ENCODE data around the gene ZSCAN4. TPM values are rescaled to one million over a fixed set of nuclear protein-coding genes. Genes with fewer than 3 reads are reported as not detected.

The ZSCAN4 gene
- total and polyA plus RNA-seq, 12 donors: 0.07 to 0.16 (median 0.14) TPM; not detected in 9

- 76 to 100% (median 85%) methylated on average over 1 to 2 of the region's 2 CpGs for WGBS, 4 donors
Observed at GRCh38 chr19:57653689-57654088, 15.0 kb upstream of the ZSCAN4 start.

GRCh38 chr19:57655443-57655842 is 13.3 kb upstream of the ZSCAN4 start:
- 90 to 100% (median 95%) methylated on average over 1 of the region's 1 CpG for WGBS, 4 donors
- intact Hi-C loops (cut with DNase I): no loop called here
- Histone ChIP-seq H3K36me3 (replicated peaks in 1 of 2) (no peaks in the 10 kb centered on the region), H3K27ac (no peak overlapping the region), H3K4me1 (replicated peaks in 1 of 2) (no peaks in the 10 kb centered on the region), H3K27me3 (no peaks in the 10 kb centered on the region), H3K4me3 (no peak overlapping the region), H3K9me3 (replicated peaks in 1 of 3) (no peaks in the 10 kb centered on the region)
- TF ChIP-seq CTCF (IDR thresholded peaks at IDR 0.05): no peak
- no peak for TF ChIP-seq POLR2A (IDR thresholded peaks at IDR 0.05)
- no peak for DNase-seq

More at GRCh38 chr19:57653689-57654088, 15.0 kb upstream of the ZSCAN4 start:
- TF ChIP-seq CTCF (IDR thresholded peaks at IDR 0.05): no peak
- H3K27me3 ChIP-seq: no peaks in the 10 kb centered on the region
- H3K36me3 ChIP-seq (replicated peaks in 1 of 2): no peaks in the 10 kb centered on the region
- H3K4me3 ChIP-seq: no peak overlapping the region
- H3K9me3 ChIP-seq (replicated peaks in 1 of 3): no peaks in the 10 kb centered on the region
- H3K4me1 ChIP-seq (replicated peaks in 1 of 2): no peaks in the 10 kb centered on the region
- DNase-seq: no peak
- no peak overlapping the region for H3K27ac ChIP-seq
- intact Hi-C loops (cut with DNase I): no loop called here

DNA sequence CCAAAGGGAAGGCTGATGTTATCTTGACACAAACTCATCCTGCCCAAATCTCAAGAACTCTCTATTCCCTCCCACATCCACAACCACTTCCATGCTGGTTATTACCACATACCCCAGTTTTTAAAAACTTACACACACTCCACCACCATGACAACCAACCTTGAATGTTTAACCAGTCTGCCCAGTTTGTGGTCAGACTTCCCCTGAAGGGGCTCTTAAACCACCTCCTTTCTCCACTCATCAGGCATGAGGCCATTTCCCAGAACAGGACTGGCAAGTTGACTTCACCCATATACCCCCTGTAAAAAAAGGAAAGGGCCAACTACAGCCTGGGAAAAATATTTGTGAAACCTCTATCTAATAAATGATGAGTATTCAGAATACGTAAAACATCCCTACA is 12.4 kb upstream of the ZSCAN4 start:
- DNase-seq: no peak
- H3K4me1 ChIP-seq (replicated peaks in 1 of 2): no peaks in the 10 kb centered on the region
- H3K27me3 ChIP-seq: no peaks in the 10 kb centered on the region
- H3K4me3 ChIP-seq: no peak overlapping the region
- no peaks in the 10 kb centered on the region for H3K36me3 ChIP-seq (replicated peaks in 1 of 2)
- TF ChIP-seq POLR2A (IDR thresholded peaks at IDR 0.05) (no peak), CTCF (IDR thresholded peaks at IDR 0.05) (no peak)
- no peaks in the 10 kb centered on the region for H3K9me3 ChIP-seq (replicated peaks in 1 of 3)
- intact Hi-C loops (cut with DNase I): no loop called here
- 38 to 77% (median 66%) methylated on average over 1 of the region's 1 CpG for WGBS, 4 donors
- no peak overlapping the region for H3K27ac ChIP-seq

GRCh38 chr19:57664269-57665127 is 4.2 kb upstream of the ZSCAN4 start:
- TF ChIP-seq CTCF (IDR thresholded peaks at IDR 0.05): no peak
- peak in 1 of 2 donors; percentile 79 for TF ChIP-seq POLR2A (IDR thresholded peaks at IDR 0.05)
- intact Hi-C loops (cut with DNase I): no loop called here
- 1 to 2% (median 1%) methylated on average over 25 to 64 of the region's 64 CpGs for WGBS, 4 donors
- Histone ChIP-seq H3K4me1 (replicated peaks in 1 of 2) (peaks cover 0 to 12% of the 10 kb centered on the region in 2 donors), H3K36me3 (replicated peaks in 1 of 2) (no peaks in the 10 kb centered on the region), H3K9me3 (replicated peaks in 1 of 3) (no peaks in the 10 kb centered on the region), H3K4me3 (peak overlapping the region in 3 of 4 donors; percentile 55 to 73 (median 69)), H3K27me3 (no peaks in the 10 kb centered on the region), H3K27ac (peak overlapping the region; percentile 41 to 88 (median 81))
- DNase-seq: peak; percentile 65 to 87 (median 74)
